DMS79 (cell line): ENCODE results near the gene SLFN14.
"Not testable (repeated sequence)": the region's sequence is repeated elsewhere in the genome, so short reads cannot be mapped to it uniquely, and the experiment has no call there.

ENCODE experiments used
- DNase-seq: peaks from one replicate; lab custom pipeline; 2025; lab: John Stamatoyannopoulos, UW

SLFN14 gene

GRCh38 chr17:35559495-35560210, 966 bp downstream of the SLFN14 start:
- no peak for DNase-seq

DNA sequence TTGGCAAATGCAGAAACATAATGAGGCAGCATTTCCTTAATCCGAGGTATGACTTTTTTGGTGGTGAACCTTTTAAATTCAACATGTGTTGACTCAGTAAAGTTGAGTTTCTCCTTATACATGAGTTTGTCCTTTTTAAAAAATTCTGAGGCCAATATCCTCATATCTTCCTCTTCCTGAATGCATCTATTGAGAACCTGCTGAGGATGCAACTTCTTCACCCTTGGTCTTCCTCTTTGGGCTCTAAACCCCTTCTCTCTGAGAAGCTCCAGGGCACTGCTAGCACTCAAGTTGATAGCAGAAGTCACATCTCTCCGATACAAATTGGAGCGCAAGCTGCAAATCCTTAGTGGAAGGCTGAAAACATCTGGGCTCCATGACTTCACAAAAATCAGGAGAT, 3.3 kb downstream of the SLFN14 start:
- DNase-seq, result no peak

DNA sequence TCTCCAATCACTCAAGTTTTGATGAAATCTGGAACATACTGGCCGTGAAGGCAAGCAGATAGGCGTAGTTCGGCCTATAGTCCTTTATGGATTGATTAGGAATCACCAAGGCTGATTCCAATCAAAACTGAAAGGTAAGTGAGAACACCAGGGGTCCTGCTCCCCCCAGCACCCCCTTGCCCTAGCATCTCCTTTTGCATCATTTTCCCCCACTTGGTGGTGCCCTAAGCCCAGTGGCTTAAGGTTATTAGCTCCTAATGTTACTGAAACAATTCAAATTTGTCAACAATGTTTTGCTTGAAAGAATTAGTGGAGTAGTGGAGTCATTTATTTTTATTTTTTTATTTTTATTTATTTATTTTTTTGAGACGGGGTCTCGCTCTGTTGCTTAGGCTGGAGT, 4.9 kb downstream of the SLFN14 start:
- DNase-seq, result no peak

- DNase-seq, result no peak
Observed at GRCh38 chr17:35554668-35555067, 6.0 kb downstream of the SLFN14 start.

- DNase-seq, result no peak
Observed at GRCh38 chr17:35553310-35553709, 7.3 kb downstream of the SLFN14 start.

DNA sequence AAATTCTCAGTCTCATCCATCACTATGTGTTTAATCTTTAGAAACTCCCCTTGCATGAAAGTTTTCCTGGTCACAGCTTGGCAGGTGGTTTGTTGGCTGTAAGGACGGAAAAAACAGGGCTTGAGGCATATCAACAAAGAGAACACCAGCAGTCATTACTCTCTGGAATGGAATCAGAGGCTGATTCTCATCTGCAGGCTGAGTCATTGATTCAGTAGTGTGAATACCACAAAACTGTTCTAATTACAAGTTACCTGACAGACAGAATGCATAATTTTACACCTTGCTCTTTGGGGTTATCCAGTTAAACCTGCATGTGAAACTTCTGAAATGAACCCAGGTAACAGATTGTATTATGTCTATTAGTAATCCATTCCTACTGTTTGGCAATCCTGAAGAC, 11.6 kb downstream of the SLFN14 start:
- no peak for DNase-seq

GRCh38 chr17:35548208-35548810, 12.3 kb downstream of the SLFN14 start:
- no peak for DNase-seq

GRCh38 chr17:35546487-35546886, 14.1 kb downstream of the SLFN14 start:
- no peak for DNase-seq

DNA sequence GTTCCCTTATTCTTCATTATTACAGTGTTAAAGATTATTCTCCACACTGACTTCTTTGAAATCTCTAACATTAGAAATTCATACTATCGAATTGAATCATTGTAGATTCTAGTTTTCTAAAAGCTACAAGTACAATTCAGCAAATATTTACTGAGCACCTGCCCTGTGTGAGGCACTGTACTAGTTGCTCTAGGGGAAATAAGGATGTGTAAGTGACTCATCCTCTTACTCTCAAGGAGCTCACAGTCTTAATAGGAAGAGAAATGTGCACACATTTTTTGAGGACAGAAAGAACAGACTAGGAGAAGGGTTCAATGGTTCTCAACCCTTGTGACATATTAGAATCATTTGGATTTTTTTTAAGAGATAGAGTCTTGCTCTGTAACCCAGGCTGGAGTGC, 15.5 kb downstream of the SLFN14 start:
- DNase-seq, result no peak

DNA sequence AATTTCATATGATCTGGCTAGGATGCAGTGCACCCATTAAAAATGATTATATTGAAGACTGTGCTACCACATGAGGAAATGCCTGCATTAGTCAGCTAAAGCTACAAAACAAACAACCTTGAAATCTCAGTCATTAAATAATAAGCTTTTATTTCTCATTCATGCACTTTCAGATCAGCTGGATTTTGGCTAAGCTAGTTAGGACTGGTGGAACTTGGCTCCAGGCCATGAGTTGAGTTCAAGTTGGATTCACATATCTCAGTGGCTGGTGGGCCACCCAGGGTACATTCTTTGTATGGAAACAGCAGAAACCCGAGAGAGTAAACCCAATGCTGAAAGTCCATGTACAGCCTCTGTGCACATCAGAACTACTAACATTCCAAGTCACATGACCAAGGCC, 16.8 kb downstream of the SLFN14 start:
- no peak for DNase-seq

GRCh38 chr17:35542990-35543389, 17.6 kb downstream of the SLFN14 start:
- DNase-seq, result no peak

- no peak for DNase-seq
Observed at GRCh38 chr17:35541434-35541833, 19.2 kb downstream of the SLFN14 start.

DNA sequence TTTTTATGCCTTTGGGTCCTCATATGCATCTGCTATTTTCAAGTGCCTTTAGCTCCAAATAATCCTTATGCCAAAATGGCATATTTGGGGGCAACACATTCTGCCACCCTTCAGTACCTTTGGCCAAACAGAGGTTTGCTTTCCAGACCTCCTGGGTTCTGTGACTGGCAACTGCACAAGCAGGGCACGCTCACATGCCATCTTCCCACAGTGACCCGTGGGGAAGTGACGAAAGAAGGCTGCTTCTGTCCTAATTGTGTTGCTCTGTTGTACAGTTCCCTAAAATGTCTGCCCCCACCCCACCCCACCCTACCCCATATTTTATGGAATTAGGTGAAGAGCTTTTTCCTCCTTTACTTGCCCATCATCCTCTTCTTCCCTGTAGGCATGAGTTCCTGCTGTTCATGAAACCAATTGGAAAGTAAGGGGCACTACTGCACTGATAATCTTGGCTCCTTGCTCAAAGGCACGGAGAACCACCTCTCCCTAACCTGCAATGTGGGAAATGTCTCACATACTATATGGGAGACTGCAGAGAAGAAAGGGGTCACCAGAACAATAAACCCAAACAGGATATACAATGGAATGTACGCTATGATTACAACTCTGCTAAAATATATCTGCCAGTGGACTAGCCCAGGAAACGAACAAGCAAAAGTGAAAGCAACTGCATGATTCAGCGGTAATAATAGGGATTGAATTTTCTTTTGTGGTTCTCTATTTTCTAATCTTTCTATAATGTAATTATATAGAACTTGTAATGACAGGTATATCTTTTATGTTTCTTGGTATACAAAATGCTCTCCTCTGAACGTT, 19.8 kb downstream of the SLFN14 start:
- no peak for DNase-seq

- DNase-seq, result no peak
Observed at GRCh38 chr17:35539659-35540026, 21.0 kb downstream of the SLFN14 start.

DNA sequence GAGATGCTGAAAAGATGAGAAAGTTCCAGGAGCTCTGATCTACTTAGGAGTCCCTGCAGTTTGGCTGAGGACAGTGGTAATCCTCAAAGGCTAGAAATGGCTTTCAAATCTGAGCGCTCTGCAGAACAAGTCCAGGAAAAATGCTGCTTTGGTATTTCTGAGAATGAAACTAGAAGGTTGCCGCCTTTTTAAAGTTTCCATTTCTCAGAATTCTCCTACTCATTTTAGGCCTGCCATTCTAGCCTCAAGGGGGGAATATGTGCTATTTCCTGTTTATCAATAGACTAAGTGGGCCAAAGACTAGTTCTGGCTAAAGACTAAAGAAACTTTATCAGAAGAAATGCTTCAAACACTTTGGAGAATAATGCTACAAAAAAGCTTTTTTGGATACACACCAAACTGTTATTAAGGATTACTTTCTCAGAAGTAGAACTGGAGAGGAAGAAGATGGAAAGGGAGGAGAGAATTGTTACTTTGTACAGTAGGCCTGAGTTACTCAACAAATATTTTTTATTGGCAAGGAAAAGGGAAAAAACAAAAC, 22.9 kb downstream of the SLFN14 start, which contains the start of gene SLFN12L:
Gene SLFN12L (minus strand): TSS at position 78 of the 541 bp plus-strand sequence. CDS start 15,314 bp downstream, outside the sequence.
- no peak for DNase-seq

- DNase-seq, result no peak
Observed at GRCh38 chr17:35536664-35537171, 23.9 kb downstream of the SLFN14 start.

- not testable (repeated sequence) for DNase-seq
Observed at GRCh38 chr17:35535406-35535805, 25.2 kb downstream of the SLFN14 start.

GRCh38 chr17:35534576-35535093, 26.0 kb downstream of the SLFN14 start:
- DNase-seq, result no peak

GRCh38 chr17:35531160-35531559, 29.5 kb downstream of the SLFN14 start:
- DNase-seq, result no peak

DNA sequence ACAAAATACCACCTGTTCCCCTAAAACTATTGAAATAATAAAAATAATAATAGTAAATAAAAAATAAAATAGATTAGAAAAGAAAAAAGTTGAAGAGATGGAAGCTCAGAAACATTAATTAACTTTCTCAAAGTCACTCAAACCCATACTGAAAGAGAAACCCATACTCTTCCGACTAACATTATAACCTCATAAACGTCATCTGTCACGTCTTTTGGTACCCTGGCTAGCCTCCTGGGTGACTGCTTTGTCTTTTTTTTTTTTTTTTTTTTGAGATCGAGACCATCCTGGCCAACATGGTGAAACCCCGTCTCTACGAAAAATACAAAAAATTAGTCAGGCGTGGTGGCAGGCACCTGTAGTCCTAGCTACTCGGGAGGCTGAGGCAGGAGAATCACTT, 30.8 kb downstream of the SLFN14 start:
- DNase-seq, result no peak

- DNase-seq, result not testable (repeated sequence)
Observed at GRCh38 chr17:35529326-35529725, 31.3 kb downstream of the SLFN14 start.

DNA sequence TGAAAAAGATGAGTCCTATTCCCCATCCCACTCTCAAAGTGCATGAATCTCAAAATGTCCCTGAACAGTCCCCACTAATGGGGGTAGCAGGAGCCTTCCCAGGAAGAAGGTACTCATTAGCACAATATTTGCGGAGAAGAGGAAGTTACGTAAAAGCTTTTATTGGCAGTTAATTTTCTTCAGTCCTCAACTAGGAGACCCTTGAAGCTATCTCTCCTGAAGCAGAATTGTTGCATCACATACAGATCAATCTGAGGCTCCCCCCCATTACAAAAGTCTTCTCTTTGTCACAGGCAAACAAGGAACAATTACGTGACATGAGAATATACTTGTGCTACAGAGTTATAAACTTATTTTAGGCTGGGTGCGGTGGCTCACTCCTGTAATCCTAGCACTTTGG, 37.3 kb downstream of the SLFN14 start:
- DNase-seq, result no peak
